ENCODE measurements around the gene BICDL1.

DNA sequence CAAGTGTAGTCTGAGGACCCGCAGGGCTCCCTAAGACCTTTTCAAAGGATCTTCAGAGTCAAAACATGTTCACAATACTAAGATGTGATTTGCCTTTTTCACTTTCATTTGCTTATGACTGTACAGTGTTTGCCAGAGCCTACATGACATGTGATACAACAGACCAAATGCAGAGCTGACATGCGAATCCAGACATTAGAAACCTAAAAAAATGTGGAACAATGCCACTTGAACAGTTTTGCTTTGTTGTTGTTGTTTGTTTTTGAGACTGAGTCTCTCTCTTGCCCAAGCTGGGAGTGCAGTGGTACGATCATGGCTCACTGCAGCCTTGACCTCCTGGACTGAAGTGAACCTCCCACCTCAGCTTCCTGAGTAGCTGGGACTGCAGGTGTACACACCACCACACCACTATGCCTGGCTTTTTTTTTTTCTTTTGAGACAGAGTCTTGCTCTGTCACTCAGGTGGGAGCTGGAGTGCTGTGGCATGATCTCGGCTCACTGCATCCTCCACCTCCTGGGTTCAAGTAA, 132.8 kb downstream of the BICDL1 start:
- TF ChIP-seq, protein P1, sequence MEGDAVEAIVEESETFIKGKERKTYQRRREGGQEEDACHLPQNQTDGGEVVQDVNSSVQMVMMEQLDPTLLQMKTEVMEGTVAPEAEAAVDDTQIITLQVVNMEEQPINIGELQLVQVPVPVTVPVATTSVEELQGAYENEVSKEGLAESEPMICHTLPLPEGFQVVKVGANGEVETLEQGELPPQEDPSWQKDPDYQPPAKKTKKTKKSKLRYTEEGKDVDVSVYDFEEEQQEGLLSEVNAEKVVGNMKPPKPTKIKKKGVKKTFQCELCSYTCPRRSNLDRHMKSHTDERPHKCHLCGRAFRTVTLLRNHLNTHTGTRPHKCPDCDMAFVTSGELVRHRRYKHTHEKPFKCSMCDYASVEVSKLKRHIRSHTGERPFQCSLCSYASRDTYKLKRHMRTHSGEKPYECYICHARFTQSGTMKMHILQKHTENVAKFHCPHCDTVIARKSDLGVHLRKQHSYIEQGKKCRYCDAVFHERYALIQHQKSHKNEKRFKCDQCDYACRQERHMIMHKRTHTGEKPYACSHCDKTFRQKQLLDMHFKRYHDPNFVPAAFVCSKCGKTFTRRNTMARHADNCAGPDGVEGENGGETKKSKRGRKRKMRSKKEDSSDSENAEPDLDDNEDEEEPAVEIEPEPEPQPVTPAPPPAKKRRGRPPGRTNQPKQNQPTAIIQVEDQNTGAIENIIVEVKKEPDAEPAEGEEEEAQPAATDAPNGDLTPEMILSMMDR (IDR thresholded peaks at IDR 0.05), result no peak
- no peak for TF ChIP-seq EP300 (IDR thresholded peaks at IDR 0.05)
- no peak for TF ChIP-seq POLR2AphosphoS5 (IDR thresholded peaks at IDR 0.05)
- no peak for TF ChIP-seq POLR2A (IDR thresholded peaks at IDR 0.05)

All from upper lobe of left lung (tissue), 4 donors.